ENCODE data around the gene MYO5C. TPM values are rescaled to one million over a fixed set of nuclear protein-coding genes. Genes with fewer than 3 reads are reported as not detected.

MYO5C gene
- total and polyA plus RNA-seq, 10 of the 15 experiments (the other 5 are each of a cell fraction or from before 2014, with no cell fraction given) = 0.29 to 1.3 (median 0.75) TPM

DNA sequence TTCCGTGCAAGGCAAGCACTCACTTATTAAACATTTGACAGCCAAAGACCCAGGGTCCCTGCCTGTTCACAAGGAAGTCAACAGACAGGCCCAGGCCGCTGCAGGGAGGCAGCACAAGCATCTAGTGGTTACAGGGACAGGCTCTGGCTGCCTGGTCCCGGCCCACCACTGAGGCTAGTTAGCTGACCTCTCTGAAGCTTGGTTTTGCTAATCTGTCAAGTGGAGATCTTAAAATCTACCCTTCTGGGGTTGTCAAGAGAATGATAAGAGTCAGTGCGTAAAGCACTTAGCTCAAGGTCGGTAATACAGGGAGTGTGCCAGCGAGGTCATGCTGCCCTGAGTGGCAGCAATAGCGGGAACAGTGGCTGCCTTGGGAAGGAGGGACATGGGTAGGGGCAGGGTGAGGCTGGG lies 110.4 kb downstream of the MYO5C start (continued):
- TF ChIP-seq ZSCAN29 (IDR thresholded peaks at IDR 0.05) = no peak

DNA sequence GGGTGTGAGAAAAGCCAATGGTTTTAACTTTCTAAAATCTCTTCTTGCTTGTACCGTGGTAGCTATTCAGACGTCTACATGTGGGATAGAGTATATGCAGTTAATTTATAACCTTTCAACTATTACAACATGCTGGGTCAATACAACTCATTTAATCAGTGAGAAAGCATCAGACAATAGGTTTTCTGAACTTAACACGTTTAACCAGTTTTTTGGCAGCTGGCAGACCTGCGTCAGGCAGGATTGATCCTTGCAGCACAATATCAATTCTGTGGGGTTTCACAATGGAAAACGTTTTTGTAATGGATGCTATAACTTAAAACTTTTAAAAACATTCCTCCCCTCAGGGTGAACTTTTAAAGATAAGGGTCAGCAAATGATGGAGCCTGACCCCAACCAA lies 110.9 kb downstream of the MYO5C start:
- no peaks in the 10 kb centered on the region for H3K36me3 ChIP-seq (ENCODE audit: control insufficient read depth in 2 of 2, insufficient read depth in 2 of 2, low read length in 1 of 2)
- ATAC-seq = no peak
- TF ChIP-seq CBX3 (IDR thresholded peaks at IDR 0.05; ENCODE audit: borderline replicate concordance, low read depth) (no peak), BMI1 (IDR thresholded peaks at IDR 0.05; ENCODE audit: borderline replicate concordance) (no peak), E4F1 (IDR thresholded peaks at IDR 0.05; ENCODE audit: borderline replicate concordance, partially characterized antibody) (no peak), CBFB (IDR thresholded peaks at IDR 0.05; ENCODE audit: low read depth) (no peak), HDAC6 (IDR thresholded peaks at IDR 0.05; ENCODE audit: unreplicated experiment) (no peak), IKZF2 (IDR thresholded peaks at IDR 0.05) (no peak), ZNF207 (IDR thresholded peaks at IDR 0.05; ENCODE audit: borderline replicate concordance) (no peak), RUNX3 (IDR thresholded peaks at IDR 0.05; ENCODE audit: low read length) (no peak), ZNF274 (IDR thresholded peaks at IDR 0.05; ENCODE audit: insufficient read depth, insufficient read length) (no peak), KLF5 (IDR thresholded peaks at IDR 0.05; ENCODE audit: partially characterized antibody) (no peak), RCOR1 (conservative IDR thresholded peaks at IDR 0.05; ENCODE audit: low read depth, low read length) (no peak)
- peaks cover 5% of the 10 kb centered on the region for H3K4me1 ChIP-seq (ENCODE audit: control insufficient read depth, insufficient read depth, low read length)
- no peak overlapping the region for H3K9ac ChIP-seq (ENCODE audit: control insufficient read depth, insufficient read depth, low read length)
- H2AFZ ChIP-seq (ENCODE audit: control insufficient read depth, low read depth, low read length) = no peak overlapping the region
- no TSS peak for BruUV-seq (replicated peaks)
- H3K27ac ChIP-seq (ENCODE audit: control insufficient read depth, insufficient read depth) = no peak overlapping the region
- POLR2A ChIA-PET = interaction anchor here (1.0 kb wide), 1 partner anchor 9 kb away, joined by 3 read pairs; no protein-coding TSS in a partner anchor
- no peak overlapping the region for H3K4me2 ChIP-seq (ENCODE audit: control insufficient read depth, insufficient read depth)
- no peaks in the 10 kb centered on the region for H3K79me2 ChIP-seq (ENCODE audit: control insufficient read depth, insufficient read depth, low read length)
- CTCF ChIA-PET = interaction anchor here (0.6 to 10.0 kb wide), 25 partner anchors 9 to 296 kb away, joined by 3 to 235 read pairs (median 4); no protein-coding TSS in a partner anchor
- no peak overlapping the region for H3K4me3 ChIP-seq
- no peaks in the 10 kb centered on the region for H3K27me3 ChIP-seq (replicated peaks in 1 of 2; ENCODE audit: control insufficient read depth in 2 of 2, insufficient read depth in 2 of 2, low read length in 1 of 2)
- 72% methylated on average over 5 of the region's 5 CpGs for WGBS (ENCODE audit: insufficient coverage, insufficient replicate concordance, low lambda C conversion rate, missing lambda C conversion rate)
- H4K20me1 ChIP-seq (ENCODE audit: control insufficient read depth, insufficient read depth) = no peaks in the 10 kb centered on the region
- DNase-seq (ENCODE audit: low read depth, low spot score) = no peak
- in situ Hi-C loops (cut with MboI) = no loop called here
- H3K9me3 ChIP-seq (replicated peaks; ENCODE audit: control insufficient read depth, insufficient read depth, low read length) = no peaks in the 10 kb centered on the region
- no peak for FAIRE-seq
- intact Hi-C loops (cut with micrococcal nuclease; ENCODE audit: unreplicated experiment) = loop anchor here (10.0 kb wide), 1 partner anchor 550 kb away; no protein-coding TSS in a partner anchor
- SMC1A ChIA-PET (ENCODE audit: uncharacterized antibody, unreplicated experiment) = interaction anchor here (1.0 to 4.8 kb wide), 23 partner anchors 9 to 550 kb away, joined by 3 to 93 read pairs (median 5); no protein-coding TSS in a partner anchor
- RAD21 ChIA-PET (ENCODE audit: unreplicated experiment) = interaction anchor here (1.0 to 2.6 kb wide), 10 partner anchors 9 to 81 kb away, joined by 3 to 43 read pairs (median 12); no protein-coding TSS in a partner anchor

All from GM12878 (cell line).